Lower leg skin (tissue), 4 donors: Measurements from ENCODE around the gene CCDC149. TPM values are rescaled to one million over a fixed set of nuclear protein-coding genes. Genes with fewer than 3 reads are reported as not detected.

Source experiments
- DNase-seq, 2 donors: peaks; one replicate each; pipeline ENCODE4 v3.0.0-alpha.2; 2019; ENCODE audit warnings: low spot score in 2 of 2
- H3K4me3 ChIP-seq: fragments of 200-600 bp; sonication (generic); 2 replicates; pipeline ENCODE4 v1.5.1; 2017; ENCODE audit warnings: mild to moderate bottlenecking, low read depth; ENCODE audit not compliant: poor library complexity, severe bottlenecking
- CTCF ChIP-seq, 3 donors: fragments of 450-650 bp; IDR thresholded peaks; one replicate each; pipeline ENCODE4 v1.5.1; 2016; ENCODE audit warnings: antibody characterized with exemption in 3 of 3, mild to moderate bottlenecking in 3 of 3, moderate library complexity in 2 of 3
- POLR2A ChIP-seq, 2 donors: fragments of 450-650 bp; IDR thresholded peaks; one replicate each; pipeline ENCODE4 v1.6.1; 2016 to 2017; ENCODE audit warnings: antibody characterized with exemption in 2 of 2, mild to moderate bottlenecking in 1 of 2, moderate library complexity in 1 of 2
- WGBS, 2 donors: methylation state at CpG; one replicate each; pipeline ENCODE4 v1.1.5; 2018; 5-methylcytosine and 5-hydroxymethylcytosine counted together
- intact Hi-C: fragments of 100-400 bp; cut with DNase I; formaldehyde crosslinking; loops from one replicate; pipeline ENCODE4 v1.15.0; 2023; ENCODE audit warnings: low total_unique reads
- total RNA-seq, 4 donors: library from RNA; depleted of rRNA; stranded (reverse); fragments of >200 nt; gene quantifications; one replicate each; pipeline ENCODE4 v1.1.0, GENCODE V29; 2016

CCDC149 gene
- total RNA-seq, 4 donors from 2014 or later, result 6.2 to 12.5 (median 11.2) TPM

GRCh38 chr4:24809815-24810405, 102.9 kb downstream of the CCDC149 start:
- no peak for DNase-seq
- TF ChIP-seq CTCF (IDR thresholded peaks at IDR 0.05), result no peak
- no peak for TF ChIP-seq POLR2A (IDR thresholded peaks at IDR 0.05)
- no peak overlapping the region for H3K4me3 ChIP-seq
- 89 to 92% methylated on average over 6 of the region's 6 CpGs for WGBS, 2 donors
- intact Hi-C loops, result no loop called here

- DNase-seq, result no peak
- 91 to 94% methylated on average over 2 of the region's 2 CpGs for WGBS, 2 donors
- TF ChIP-seq CTCF (IDR thresholded peaks at IDR 0.05) (no peak), POLR2A (IDR thresholded peaks at IDR 0.05) (no peak)
- H3K4me3 ChIP-seq, result no peak overlapping the region
- intact Hi-C loops, result no loop called here
Measured at GRCh38 chr4:24809376-24809775, 103.5 kb downstream of the CCDC149 start.

GRCh38 chr4:24808955-24809354, 103.9 kb downstream of the CCDC149 start:
- TF ChIP-seq CTCF (IDR thresholded peaks at IDR 0.05) (no peak), POLR2A (IDR thresholded peaks at IDR 0.05) (no peak)
- no peak for DNase-seq
- intact Hi-C loops, result no loop called here
- no peak overlapping the region for H3K4me3 ChIP-seq
- WGBS, 2 donors, result 93 to 95% methylated on average over 6 of the region's 6 CpGs

GRCh38 chr4:24808261-24808660, 104.6 kb downstream of the CCDC149 start:
- WGBS, 2 donors, result 92 to 93% methylated on average over 14 of the region's 14 CpGs
- no peak for TF ChIP-seq POLR2A (IDR thresholded peaks at IDR 0.05)
- TF ChIP-seq CTCF (IDR thresholded peaks at IDR 0.05), result no peak
- DNase-seq, result no peak
- no peak overlapping the region for H3K4me3 ChIP-seq
- intact Hi-C loops, result no loop called here

GRCh38 chr4:24807611-24808010, 105.2 kb downstream of the CCDC149 start:
- no peak overlapping the region for H3K4me3 ChIP-seq
- WGBS, 2 donors, result 74 to 78% methylated on average over 5 of the region's 5 CpGs
- no peak for DNase-seq
- intact Hi-C loops, result no loop called here
- no peak for TF ChIP-seq CTCF (IDR thresholded peaks at IDR 0.05)
- no peak for TF ChIP-seq POLR2A (IDR thresholded peaks at IDR 0.05)
